ENCODE measurements around the gene THSD4.
A peak's percentile ranks its signal among the peaks of the same experiment; 100 is the strongest.
"Not testable (repeated sequence)": the region's sequence is repeated elsewhere in the genome, so short reads cannot be mapped to it uniquely, and the experiment has no call there.

The THSD4 gene

DNA sequence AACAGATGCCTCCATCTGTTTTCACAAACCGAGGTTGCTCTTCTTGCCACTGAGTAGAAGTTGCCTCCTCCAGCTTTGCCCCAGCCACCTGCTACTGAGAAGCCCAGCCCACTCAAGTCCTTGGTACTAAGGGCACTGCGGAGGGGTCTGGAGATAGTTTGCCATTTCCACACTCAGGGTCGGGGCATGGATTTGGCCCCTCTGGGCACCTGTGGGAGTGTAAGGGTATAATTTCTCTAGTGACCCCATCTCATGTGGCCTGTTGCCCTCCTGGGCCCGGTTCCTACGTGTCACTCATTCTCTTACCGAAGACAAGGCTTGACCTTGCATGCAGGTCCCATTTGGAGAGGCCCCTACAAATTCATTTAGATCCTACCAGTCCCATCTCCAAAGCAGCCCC lies 79.0 kb downstream of the THSD4 start:
- DNase-seq: no peak

DNA sequence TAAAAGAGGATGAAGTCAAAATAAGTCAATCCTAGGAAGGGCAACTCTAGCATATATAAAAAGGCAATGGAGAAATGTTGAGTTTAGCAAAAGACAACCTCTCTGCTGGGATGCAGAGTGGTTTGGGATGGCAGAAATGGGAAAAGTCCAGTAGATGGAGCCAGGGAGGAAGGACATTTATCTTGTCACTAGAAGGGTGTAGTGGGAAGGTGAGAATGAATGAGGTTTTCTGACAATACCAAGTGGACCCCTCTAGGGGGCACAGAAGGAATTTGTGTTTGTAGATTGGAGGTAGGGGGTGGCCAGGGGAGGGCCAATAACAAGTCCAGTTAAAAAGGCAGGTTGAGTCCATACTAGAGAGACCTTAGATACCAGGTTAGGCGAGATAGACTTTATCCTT lies 80.0 kb downstream of the THSD4 start:
- peak in 1 of 2 experiments; percentile 14 for DNase-seq

DNA sequence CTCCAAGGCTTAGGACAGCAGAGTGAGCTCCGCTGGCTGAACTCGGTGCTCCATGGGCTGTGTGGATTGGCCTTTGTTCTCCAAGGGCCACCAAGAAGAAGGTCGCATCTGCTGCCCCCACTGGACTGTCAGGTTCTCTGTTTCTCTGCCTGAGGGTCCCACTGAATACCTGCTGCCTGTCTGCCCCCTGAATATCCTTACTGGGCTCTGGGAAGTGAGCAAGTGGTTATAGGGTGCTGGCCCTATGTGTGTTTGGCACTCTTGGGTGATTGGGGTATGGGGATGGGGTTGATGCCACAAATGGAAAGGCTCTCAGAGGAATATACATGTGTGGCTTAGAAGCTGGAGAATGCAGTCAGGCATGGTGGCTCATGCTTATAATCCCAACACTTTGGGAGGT lies 82.3 kb downstream of the THSD4 start:
- DNase-seq: no peak

DNA sequence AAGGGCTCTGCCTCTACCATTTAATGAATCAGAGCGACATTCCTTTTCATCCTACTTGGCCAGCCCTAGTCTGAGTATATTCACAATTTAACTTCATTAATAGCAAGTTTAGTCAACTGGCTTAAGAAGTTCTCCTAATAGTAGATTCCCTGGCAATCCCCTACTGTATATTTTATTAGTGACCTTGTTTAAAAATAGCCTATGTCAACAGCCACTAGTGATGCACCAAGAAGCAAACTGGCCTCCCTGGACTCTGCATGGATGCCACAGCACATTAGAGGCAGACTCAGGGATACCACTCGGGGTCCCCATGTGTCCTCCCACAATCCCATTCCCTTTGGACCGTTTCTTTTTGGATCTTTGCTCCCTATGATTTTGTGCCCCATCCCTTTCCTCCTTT lies 83.6 kb downstream of the THSD4 start:
- no peak for DNase-seq

DNA sequence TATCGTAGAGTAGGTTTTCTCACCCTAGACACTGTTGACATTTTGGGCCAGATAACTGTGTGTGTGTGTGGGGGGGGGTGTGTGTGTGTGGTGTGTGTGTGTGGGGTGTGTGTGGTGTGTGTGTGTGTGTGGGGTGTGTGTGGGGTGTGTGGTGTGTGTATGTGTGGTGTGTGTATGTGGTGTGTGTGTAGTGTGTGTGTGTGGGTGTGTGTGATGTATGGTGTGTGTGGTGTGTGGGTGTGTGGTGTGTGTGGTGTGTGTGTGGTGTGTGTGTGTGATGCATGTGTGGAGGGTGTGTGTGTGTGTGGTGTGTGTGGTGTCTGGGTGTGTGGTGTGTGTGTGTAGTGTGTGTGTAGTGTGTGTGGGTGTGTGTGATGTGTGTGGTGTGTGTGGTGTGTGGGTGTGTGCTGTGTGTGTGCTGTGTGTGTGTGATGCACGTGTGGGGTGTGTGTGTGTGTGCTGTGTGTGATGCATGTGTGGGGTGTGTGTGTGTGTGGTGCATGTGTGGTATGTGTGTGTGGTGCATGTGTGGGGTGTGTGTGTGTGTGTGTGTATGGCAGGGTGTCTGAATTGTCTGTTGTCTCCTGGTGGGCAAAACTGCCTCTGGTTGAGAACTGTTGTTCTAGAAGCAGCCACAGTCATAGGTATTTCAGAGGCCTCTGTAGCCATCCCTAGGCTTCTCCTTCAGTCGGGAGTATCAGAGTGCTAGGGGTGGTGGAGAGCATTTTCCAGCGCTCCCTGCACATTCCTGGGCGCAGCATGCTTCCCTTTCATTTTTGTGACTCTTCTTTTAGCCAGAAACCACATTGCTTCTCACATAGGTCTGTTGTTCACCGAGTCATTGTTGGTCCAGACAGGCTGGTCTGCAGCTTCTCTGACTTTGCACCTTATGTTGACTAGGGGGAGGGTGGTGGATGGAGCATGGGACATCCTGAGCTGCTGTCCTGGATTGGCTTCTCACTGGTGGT lies 84.4 kb downstream of the THSD4 start:
- no peak for DNase-seq

DNA sequence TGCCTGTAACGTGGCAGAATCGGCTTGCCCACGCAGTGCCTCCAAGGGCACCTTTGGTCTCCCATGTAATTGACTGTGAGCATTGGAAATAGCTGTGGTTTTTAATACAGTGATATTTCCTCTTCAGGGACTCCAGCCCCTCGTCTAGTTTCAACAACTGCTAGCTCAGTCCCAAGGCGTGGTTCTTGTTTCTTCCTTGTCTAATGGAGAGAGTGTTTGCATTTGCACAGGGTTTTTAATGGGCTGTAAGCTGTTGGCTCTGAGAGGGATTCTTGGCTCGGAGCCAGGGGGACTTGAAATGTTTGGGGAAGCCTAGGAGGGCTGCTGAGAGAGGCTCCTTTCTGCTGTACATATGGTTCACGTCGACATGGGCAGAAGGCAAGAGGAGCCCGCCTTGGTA lies 86.2 kb downstream of the THSD4 start:
- DNase-seq: peak; percentile 69 to 86

DNA sequence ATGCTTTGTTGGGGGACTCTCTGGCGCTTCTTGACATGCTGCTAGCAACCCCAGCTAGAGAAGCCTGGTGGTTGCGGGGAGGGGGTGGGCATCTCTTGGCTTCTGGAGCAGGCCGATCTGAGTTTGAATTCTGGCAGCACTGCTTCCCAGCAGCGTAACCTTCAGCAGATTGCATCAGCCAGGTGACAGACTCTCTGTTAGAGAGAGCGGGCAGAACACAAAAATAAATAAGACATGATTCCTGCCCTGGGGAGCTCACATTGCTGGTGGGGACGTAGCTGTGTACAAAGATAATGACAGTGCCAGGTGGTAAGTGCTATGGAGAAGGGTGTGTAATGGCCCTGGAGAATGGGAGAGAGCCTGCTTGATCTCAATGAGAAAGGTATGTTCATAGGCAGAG lies 87.4 kb downstream of the THSD4 start:
- DNase-seq: peak; percentile 75 to 89

DNA sequence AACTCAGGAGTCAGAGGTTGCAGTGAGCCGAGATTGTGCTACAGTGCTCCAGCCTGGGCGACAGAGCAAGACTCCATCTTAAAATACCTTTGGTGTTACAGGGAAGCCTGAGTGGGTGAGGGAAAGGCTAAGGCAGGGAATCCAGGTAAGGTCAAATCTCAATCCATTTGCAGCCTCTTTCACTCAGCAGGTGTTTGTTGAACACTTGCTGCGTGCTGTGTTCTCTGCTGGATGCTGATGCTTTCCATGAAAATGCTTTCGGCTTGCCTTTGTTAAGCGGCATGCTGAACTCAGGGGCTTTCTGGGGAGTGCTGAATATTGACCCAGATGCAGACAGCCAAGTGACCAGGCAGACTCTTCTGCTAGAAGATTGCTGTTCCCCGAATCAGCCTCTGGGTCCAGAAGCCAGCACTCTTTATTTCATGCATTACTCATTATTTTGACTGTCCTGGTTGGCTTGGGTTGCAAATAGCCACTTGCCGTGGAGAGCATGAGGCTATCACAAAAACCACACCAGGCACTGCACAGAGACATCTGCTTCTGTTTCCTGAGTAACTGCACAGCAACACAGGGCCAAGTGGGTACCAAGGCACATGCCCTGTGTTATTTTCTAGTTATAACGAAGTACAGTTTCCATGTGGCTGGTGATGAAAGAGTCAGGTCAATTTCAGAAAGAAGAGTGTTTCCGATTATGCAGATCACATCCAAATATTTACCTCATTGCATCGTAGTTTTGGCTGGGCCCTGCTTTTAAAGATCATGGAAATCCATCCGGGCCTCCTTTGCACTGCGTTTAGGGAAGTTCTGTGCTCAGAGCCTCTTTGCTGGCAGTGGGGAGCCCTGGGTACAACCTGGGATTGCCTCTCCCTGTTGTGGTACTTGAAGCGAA lies 88.6 kb downstream of the THSD4 start:
- DNase-seq: peak; percentile 6 to 48

DNA sequence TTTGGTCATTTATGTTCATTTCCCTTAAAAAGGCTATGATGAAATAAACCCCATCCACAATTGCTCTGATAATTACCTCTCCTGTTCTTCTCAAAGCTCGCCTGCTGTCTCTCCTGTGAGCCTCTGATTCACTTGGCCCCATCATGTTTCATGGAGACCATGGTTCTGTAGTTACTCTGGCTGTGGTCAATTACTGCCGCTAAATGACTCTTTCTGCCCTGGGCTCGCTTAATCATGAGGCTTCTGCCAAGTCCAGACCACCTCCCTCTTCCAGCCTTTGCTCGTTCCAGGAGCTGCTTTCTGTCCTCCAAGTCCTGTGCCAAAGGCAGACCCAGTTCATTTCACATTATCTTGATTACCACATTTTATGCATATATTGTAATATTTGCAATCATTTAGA lies 91.9 kb downstream of the THSD4 start:
- no peak for DNase-seq

DNA sequence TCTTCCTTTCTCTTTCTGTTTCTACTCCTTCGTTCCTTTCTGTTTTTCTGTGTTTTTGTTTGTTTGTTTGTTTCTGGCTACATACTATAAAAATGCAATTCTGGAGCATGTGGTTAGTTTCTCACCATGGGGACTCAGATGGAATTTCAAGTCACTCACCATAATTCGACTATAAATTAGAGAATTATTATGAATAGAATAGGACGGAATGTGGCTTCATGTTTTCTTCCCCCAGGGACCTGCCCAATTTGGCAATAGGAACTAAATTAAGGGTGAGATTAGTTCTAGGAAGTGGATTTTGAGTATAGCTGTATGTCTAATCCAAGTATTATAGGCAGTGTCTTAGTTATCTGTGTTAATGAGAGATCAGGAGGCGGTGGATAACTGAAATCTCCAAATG lies 96.9 kb downstream of the THSD4 start:
- DNase-seq: no peak

DNA sequence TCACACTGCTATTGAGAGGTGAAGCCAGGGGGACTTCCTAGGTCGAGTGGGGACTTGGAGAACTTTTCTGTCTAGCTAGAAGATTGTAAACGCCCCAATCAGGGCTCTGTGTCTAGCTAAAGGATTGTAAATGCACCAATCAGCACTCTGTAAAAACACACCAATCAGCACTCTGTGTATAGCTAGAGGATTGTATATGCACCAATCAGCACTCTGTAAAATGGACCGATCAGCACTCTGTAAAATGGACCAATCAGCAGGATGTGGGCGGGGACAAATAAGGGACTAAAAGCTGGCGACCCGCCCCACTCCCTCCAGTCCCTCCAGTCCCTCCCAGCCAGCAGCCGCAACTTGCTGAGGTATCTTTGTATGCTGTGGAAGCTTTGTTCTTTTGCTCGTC lies 98.7 kb downstream of the THSD4 start:
- not testable (repeated sequence) for DNase-seq

DNA sequence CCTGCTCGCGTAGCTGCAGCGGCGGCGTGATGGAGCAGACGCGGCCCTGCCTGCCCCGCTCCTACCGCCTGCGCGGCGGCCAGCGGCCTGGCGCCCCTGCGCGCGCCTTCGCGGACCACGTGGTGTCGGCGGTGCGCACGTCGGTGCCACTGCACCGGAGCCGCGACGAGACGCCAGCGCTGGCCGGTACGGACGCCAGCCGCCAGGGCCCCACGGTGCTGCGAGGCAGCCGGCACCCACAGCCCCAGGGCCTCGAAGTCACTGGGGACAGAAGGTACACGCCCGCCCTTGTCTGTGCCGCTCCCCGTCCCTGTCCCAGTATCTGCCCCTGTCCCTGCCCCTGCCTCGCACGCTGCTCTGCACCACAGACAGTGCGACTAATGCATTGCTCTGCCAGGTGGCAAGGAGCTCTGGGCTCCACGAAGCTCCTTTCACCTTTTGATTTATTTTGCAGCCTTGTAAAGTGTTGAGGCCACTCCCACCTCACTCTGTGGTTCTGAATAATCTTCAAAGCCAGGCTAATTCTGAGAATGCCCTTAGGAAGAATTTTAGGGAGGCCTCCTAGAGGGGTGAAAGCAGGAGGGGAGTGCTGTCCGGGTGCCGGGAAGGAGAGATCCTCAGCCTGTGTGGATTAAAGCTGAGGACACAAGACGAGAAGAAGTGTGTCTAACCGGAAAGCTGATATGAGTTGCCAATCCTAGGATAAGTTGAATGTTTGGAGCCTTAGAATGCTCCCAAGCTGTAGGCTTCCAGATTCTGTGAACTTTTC lies 100.0 kb downstream of the THSD4 start:
- DNase-seq: no peak

DNA sequence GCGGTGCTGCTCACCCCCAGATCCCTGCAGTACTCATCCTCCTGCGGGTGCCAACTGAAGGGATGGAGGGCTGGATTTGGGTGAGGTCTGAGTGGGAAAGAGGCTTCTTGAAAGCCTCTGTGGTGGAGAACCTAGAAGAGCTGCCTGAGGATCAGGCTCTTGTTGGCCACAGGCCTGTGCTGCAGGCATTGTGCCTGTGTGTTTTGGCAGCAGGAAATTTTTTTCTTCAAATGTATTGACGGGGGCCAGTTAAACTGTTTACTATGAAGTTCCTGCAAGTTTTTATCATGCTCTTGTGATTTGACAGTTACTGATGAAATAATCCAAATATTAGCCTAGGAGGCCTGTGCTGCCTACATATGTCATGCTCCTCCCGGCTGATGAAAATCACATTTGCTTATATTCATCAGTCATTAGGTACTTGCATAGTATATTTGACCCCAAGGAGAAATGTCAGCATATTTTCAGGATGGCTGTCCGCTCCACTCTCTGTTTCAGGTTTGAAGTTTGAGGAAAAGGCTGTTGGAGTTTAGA lies 103.1 kb downstream of the THSD4 start:
- no peak for DNase-seq

DNA sequence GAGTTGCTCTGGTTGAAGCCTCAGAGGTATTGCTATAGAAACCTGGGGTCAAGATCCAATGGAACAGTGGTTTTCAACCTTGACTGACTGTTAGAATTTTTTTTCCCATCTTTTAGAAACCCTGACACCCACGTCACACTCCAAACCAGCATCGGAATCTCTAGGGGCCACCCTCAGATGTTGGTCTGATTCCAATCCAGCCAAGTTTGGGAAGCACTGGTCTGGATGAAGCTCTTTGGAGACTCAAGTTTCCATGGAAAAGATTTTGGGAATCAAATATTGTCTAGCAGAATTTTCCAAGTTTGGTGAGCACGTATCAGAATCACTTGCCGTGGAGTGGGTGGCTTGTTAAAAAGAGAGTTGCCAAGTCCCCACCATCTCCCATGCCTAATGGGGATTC lies 103.8 kb downstream of the THSD4 start:
- DNase-seq: no peak

DNA sequence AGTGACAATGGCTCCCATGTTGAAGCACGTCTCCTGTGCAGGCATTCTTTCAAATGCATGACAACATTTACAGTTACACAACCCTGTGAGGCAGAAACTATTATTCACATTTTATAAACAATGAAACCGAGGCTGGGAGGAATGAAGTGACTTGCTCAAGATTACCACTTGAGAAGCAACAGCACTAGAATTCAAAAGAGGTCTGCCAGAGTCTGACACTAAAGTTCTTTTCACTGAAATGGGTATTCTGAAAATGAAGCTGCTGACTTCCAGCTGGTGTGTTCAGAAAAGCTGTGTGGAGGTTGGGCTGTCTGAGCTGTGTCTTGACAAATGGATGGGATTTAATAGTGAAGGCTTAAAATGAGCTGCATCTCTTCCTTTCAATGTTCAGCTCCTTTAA lies 104.4 kb downstream of the THSD4 start:
- no peak for DNase-seq

DNA sequence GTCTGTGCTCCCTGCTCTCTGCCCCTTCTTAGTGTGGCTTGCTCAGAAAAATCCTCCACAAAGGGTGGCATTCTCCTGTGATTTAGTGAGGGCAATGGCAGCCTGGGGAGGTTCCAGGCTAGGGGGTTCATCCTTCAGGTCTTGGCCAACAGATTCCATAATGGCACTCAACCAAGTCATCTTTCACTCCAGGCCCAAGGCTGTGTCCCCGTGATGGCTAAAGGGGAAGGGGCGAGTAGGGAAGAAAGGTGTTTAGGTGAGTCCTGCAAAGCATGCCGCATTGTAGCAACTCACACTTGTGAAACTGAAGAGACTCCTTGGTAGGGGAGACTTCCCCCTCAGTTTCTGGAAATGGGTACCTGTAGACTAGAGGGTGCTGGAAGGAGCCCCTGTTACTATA lies 105.6 kb downstream of the THSD4 start:
- DNase-seq: no peak

DNA sequence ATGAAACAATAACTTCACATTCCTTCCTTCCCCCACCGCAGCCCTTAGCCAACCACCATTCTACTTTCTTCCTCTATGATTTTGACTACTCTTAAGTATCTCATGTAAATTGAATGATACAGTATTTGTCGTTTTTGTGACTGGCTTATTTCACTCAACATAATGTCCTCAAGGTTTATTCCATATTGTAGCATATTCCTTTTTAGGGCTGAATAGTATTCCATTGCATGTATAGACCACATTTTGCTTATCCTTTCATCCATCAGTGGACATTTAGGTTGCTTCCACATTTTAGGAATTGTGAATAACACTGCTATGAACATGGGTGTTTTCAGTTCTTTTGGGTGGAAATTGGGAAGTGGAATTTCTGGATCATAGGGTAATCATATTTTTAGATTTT lies 106.1 kb downstream of the THSD4 start:
- DNase-seq: no peak

DNA sequence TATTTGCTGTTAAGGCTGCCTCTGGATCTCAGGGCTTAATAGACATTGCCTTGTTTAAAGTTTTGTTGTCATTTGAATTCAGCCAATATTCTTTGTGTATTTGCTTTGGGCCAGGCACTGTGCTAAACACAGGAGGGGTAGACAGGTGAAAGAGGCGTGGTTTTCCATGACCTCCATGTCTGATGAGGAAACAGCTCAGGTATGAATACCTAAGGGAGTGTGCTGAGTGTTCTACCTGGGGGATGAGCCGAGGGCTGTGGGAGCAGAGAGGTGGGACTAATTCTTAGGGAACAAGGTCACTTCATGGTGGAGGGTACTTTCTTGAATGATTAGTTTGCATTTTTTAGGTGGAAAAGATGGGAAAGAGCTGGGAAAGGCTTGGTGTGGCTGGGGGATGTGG lies 108.2 kb downstream of the THSD4 start:
- no peak for DNase-seq

DNA sequence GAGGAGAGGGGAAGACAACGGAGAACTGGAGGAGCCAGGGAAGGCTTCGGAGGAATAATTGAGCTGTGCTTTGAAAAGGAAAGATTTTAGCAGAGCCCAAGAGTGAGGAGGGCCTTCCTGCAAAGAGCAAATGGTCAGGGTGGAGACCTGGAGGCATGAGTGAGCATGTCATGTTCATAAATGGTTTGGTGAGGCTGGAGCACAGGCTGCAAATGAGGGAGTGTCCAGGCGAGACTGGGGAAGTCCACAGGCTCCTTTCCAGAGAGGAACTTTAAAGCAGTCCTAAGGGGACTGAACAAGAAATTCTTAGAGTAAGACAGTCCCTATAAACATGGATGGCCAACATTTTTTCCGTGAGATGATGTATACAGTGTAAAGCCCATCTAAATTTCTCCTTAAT lies 108.8 kb downstream of the THSD4 start:
- no peak for DNase-seq

DNA sequence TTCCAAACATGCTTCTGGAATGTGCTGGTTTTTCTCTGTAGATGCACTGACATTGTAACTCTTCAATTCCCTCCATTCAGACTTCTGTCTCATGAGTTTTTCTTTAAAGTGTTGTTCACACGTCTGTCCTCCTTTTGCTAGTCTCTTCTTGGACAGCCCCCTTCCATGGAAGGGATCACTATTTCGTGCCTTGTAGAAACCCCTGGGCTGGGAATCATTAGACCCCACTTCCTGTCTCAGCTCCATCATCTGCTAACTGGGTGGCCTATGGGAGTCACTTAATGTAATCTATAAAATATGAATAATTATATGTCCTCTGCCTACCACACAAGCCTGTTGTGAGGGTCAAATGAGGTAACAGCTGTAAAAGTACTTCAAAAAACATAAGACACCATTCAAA lies 110.6 kb downstream of the THSD4 start:
- DNase-seq: no peak

DNA sequence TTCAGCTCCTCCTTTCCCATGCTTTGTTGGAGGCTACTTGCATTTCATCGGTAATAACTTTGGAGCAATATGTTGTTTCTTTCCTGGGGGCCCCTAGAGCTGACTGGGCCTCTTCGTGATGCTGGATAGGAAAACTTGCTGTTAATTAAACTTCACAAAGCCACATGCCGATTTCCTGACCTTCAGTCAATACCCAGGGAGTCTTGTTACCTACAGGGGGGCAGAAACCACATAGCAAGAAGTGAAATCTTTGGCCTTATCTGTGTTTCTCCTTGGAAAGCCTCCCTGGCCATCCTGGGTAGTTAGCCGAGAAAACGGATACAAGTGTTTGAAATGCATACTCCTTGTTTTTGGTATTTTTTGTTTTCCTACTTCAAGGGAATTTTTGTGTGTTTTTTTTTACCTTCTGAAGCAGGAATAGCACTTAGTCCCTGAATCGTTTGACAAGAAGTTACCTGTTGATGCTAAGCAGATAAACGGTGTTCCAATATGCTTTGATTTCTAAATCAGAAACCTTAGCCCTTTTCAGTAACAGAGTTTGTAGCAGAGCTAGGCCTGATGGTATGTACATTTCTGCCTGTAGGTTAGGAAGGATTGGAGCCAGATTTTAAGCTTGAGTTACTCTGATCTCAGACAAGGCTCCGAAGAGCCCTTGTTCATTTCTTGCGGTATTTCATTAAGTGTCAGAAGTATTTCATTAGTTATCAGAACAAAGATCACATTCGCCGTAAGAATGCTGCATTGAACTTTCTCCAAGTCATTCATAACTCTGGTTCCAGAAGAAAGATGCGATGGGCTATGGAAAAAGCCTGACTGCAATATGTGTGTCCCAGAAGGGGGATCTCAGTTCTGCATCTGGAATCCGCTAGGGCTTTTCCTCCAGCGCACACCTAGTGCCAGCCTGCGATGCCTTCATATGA lies 111.5 kb downstream of the THSD4 start:
- DNase-seq: no peak

DNA sequence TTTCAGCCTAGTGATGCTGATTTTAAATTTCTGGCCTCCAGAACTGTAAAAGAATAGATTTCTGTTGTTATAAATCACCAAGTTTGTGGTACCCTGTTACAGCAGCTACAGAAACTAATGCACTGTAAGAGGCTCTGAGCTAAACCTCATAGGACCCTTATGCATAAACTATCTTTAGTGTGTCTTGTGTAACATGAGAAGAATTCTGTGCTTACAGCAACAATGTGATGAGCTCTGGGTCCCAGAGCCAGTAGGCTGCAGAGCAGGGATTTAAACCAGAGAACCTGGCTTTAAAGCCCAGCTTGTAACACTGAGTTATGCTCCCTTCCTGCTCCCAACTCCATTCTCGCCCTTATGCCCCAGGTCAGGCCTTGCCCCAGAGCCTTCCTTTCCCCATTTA lies 113.1 kb downstream of the THSD4 start:
- no peak for DNase-seq

Measured in NCI-H2081 (cell line).